HG03039 (cell line): ENCODE results near the gene RHBDD3.

Experiments used
- ATAC-seq: cut with Tn5 transposase; IDR thresholded peaks from one replicate; pipeline ENCODE4 v1.9.1; 2021; ENCODE audit warnings: mild to moderate bottlenecking, moderate library complexity; ENCODE audit not compliant: unreplicated experiment

The RHBDD3 gene

DNA sequence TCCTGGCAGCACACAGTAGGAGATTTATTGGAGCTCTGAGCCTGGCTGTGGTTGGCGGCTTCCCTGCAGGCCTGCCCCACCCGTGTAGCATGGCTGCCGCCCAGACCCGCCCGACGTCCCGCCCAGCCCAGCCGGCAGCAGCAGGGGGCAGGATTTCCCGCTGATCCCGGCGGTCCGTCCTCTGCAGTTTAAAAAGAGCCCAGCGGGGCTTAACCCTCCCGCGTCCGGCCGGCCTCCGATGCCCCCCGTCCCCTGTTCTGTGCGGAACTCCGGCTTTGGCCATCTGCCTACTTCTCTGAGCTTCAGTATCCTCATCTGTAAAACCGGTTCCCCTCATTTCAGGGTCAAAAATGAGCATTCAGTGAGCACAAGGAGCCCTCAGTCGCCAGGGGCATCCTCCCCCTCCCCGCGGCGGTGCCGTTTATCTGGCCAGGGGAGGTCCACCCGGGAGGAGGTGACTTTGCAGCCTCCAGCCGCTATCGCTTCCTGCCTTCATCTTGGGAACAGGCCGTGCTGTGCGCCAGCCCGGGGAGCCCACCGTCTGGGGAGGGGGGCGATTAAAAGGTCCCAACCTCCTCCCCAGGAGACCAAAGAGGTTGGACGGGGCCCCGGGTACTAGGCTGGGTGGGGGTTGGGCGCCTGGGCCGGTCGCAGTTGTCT lies 38.5 kb upstream of the RHBDD3 start, which contains the start of gene GAS2L1:
Gene GAS2L1 (plus strand): TSS at position 476 of the 660 bp plus-strand sequence. CDS start 1,456 bp downstream, outside the sequence.
- ATAC-seq: no peak

DNA sequence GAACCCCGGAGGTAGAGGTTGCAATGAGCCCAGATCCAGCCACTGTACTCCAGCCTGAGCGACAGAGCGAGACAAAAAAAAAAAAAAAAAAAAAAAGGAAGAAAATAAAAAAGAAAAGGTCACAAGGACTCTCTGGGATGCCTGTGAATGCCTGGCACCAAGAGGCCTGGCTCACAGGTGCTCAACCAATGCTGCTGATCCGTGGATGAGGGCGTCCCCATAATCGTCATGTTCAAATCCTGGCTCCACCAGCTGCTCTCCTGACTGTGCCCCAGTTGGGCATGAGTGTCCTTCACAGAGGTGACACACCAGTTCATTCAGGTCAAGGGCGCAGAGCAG lies 38.0 kb upstream of the RHBDD3 start:
- no peak for ATAC-seq

DNA sequence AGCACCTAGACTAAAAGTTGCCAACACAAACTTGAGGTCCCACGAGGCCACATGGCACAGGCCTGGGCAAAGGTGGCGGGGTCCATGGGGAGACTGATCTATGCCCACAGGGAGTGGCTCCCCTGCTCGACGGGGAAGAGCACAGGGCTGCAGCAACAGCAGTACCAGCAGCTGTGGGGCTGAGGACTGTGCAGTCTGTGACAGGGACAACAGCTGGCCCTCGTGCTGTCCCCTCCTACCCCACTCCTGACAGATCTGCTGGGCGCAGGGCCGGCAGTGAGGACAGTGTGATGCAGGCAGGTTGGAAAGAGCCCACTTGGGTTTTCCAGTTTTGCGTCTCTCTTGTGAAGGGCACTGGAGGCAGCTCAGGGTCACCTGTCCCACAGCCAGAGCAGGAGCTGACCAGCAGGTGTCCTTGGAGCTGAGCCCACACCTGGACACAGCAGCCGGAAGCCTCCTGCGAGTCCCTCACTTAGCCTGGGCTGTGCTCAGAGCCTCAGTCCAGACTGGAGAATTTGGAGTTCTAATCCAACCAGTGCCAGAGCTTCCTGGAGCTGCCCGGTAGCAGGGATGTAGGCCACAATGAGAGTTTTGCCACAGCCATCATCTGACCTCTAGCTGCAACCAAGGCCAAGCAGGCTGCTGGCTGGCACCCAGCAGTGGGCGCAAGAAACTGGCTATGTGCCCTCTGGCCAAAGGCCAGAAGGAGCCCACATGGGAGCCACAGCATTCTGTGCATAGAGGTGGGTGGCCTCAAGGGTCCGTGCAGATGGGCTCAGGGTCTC lies 35.1 kb upstream of the RHBDD3 start:
- ATAC-seq: no peak

DNA sequence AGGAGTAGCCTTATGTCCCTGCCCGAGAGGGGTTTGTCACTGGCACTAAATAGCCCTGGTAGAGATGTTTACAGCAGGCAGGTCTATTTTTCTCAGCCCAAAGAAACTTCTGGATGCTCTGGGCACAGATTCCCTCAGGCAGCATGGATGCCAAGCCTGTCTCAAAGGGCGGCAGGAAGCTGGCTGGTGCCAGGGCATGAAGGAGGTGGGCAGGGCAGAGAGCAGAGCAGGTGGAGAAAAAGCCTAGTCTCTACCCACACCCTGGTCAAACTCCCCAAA lies 34.6 kb upstream of the RHBDD3 start:
- no peak for ATAC-seq

DNA sequence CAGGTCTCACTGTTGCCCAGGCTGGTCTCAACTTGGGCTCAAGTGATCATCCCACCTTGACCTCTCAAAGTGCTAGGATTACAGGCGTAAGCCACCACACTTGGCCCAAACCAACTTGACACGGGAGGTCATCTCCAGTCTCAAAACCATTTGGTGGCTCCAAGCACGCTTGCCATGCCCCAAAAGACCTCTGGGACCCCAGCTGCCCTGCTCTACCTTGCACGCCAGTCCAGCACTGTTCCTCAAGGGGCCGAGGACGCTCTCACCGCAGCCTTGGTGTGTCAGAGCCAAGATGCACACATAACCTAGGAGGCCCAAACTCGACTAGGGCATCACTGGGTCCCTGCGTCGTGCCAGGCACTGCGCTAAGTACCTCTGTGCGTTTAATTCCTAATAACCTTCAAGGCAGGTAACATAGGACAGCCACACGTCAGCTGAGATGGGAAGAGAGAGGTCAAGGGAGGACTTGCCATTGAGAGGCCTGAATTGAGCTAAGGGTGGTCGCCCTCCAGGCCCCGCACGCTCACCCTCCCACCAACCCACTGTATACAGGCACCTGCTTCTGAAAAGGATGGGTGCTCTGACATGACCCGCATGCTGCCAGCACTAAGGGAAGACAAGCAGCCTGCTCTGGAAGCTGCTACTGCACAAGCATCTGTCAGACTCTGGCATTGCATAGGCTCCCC lies 34.1 kb upstream of the RHBDD3 start:
- no peak for ATAC-seq

DNA sequence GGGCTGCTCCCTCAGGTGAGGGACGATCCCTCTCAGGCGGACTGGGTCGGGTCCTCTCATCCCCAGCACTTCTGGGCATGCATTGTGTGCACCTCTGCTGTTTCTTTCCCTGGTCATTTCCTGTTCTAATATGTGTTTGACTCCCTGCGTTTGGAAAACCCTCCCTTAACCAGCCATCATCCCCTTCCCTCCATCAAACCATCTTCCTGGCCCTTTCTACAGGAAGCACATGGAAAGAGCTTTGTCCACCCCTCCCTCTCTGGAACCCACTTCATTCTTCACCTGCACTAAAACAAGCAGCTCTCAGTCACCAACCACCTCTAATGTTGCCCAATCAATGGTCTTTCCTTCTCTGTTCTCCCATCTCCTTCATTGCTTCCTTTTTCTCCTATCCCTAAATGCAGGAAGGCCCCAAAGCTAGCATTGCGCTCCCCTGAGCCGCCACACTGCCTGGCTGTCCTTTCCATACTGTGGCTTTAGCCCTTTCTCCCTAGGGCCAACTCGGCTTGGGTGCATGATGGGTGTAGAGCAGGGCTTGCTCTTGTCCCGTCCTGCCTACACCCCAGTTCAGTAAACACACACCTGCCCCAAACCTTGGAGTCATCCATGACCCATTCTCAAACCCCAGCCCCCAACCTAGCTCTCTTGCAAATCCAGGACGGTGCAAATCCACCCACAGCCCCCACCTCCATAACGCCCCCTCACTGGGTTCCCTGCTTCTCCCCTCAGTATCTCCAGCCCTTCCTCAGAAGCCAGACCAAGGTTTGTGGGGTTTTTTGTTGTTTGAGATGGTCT lies 33.2 kb upstream of the RHBDD3 start:
- ATAC-seq: no peak

DNA sequence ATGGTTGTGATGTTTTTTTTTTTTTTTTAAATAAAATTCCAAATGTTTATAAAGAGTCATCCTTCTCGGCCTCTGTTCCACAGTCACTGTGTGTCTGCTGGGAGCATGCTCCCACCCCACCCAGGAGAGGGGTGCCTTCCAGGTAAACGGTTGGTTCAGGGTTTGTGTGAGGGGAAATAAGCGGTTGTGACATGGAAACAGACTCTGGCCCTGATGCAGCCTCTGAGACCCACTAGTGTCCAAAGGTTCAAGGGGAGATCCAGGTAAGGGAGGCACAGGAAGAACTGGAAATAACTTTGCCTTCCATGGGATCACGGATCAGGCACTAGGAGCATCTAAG lies 32.7 kb upstream of the RHBDD3 start:
- no peak for ATAC-seq

DNA sequence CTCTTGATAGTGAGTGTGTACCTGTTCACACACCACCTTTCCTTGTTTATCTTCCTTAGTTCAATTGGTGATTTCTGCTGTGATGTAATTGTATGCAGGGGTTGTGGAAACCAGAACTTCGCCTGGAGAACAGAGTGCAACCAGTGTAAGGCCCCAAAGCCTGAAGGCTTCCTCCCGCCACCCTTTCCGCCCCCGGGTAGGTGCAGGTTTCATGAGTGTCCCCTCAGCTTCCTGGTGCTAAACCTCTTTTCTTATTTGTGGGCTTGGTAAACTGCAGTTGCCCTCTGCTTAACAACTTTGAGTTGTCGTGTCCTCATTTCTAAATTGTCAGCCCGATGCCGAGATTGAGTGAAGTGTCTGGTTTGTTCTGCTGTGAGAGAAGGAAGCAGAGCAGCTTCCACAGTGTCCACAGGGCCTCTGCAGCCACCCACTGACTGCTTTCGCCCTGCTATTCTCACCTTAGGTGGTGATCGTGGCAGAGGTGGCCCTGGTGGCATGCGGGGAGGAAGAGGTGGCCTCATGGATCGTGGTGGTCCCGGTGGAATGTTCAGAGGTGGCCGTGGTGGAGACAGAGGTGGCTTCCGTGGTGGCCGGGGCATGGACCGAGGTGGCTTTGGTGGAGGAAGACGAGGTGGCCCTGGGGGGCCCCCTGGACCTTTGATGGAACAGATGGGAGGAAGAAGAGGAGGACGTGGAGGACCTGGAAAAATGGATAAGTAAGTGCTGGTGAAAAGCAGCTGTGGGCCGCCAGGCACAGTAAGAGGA lies 31.5 kb upstream of the RHBDD3 start:
- no peak for ATAC-seq

DNA sequence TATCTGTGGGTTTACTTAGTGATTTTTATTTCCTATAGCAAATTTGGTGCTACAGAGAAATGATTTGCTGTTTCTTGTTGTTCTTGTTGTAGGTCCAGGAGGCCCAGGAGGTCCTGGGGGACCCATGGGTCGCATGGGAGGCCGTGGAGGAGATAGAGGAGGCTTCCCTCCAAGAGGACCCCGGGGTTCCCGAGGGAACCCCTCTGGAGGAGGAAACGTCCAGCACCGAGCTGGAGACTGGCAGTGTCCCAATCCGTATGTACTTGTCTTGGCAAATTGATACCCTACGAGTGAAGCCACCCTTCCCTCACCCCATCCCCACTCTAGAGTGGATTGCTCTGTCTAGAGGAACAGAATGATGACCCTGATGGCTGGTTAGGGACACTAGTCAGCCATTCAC lies 30.9 kb upstream of the RHBDD3 start:
- ATAC-seq: no peak

DNA sequence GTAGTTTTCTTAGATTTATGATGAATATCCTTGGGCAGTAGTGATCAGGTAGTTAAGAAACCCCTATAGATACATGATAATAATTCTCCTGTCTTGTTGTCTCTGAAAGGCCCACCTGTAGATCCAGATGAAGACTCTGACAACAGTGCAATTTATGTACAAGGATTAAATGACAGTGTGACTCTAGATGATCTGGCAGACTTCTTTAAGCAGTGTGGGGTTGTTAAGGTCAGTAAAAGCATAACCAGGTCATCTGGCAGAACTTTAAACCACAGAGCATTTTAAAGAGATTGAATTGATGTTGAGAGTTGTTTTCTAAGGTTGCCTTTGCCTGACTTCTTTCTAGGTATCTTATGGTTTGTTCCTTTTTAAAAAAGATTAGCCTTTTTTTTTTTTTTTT lies 24.6 kb upstream of the RHBDD3 start:
- no peak for ATAC-seq

DNA sequence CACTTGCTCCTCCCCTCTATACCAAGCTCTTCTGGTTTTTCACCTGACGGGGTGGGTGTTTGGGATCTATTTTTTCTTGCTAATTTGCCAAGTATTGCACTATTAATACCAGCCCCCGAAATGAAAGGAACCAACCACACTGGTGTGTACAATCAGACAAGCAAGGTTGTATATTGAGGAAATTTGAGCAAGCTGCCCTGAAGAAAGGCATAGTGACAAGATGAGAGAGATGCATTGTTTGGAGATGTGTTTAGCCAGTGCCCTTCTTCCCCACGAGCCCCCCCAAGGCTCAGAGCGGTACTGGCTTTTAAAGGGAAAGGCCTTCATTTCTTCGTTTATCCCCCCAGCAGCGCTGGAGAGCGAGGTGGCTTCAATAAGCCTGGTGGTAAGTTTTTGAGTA lies 23.4 kb upstream of the RHBDD3 start:
- ATAC-seq: no peak

DNA sequence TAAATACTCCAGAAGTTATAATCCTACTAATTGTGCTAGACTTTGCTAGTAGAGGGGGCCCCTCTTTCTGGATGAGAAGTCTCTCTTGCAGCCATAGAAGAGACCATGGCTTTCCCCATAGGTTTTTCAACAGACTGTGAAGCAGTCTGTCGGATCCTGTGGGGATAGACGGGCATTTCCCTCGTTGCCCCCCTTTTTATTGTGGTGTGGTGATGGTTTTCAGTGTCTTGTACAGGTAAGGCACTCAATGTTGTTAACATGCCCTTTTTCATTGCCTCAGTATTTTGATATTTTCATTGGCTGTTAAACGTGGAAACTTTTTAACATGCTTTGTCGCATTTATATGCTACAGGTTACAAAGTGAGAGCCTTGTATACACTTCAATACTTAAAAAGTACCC lies 22.3 kb upstream of the RHBDD3 start:
- ATAC-seq: no peak

DNA sequence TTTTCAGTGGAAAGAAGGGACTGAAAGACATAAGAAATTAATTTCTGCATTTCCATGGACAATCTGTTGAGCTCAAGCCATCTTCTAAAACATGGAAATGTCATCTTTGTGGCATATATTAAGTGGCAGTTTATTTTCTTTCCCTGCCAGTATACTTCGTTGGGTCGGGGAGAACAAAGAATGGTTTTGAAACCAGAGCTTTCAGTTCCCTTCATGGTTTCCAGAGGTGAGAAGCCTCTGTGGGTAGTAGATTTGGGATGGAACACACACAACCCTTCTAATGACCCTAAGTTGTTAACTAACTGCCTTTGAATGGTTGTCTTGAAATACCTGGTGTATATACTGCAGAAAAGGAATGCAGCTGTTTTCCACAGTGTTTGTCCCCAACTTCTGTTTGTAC lies 21.1 kb upstream of the RHBDD3 start:
- no peak for ATAC-seq

DNA sequence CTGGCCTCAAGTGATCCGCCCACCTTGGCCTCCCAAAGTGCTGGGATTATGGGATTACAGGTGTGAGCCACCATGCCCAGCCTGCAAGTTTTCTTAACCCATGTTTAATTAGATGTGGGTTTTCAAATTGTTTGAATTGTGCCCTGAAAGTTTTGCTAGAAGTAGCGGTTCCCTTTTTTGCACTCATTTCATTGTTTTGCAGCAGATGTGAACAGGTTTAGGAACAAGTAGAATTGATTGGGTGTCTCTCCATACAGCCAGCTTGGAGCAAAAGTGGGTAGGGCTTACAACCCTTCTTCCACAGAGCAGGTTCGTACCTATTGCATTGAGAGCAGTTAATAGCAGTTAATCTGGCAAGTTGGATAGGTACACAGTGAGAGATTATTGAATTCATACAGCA lies 16.4 kb upstream of the RHBDD3 start:
- no peak for ATAC-seq

DNA sequence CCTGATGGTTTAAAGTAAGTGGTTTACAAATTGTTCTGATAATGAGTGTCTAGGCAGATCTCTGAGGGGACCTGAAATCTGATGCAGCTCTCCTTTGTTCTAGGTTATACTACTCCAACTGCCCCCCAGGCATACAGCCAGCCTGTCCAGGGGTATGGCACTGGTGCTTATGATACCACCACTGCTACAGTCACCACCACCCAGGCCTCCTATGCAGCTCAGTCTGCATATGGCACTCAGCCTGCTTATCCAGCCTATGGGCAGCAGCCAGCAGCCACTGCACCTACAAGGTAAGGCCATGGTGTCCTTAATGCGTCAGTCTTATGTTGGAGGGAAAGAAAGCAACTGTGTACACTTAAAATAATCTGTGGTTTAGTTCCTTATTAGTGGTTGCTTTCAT lies 10.1 kb upstream of the RHBDD3 start:
- ATAC-seq: no peak

DNA sequence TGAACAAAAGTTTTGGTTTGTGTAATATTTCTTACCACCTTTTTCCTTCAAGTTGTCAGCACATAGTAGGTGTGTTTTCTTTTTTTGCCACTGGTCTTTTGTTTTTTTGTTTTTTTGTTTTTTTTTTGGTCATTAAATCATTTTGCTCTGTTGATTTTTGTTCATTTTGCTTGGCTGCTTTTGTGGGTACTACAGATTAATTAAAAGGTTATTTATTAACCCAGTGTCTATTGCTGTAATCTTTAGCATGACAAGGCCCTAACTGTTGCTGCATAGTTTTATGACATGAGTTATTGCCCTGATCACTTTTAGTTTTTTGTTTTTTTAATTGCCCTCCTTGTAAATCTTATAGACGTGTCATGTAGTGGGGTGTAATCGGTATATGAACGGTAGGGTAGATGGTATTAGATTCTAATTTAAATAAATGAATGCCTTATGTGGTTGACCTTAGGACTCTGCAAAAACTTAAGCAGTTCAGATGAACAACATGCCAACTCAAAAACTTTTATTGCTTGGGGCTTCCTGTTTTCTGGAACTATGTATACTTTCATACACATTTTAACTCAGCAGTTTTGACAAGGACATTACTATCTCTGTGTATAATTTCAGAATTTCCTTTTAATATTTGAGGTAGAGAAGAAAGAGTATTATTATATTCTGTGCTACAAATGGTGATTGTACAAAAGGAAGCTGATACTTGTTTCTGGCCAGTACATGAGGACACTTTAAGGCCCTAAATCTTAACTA lies 8.2 kb upstream of the RHBDD3 start:
- no peak for ATAC-seq

DNA sequence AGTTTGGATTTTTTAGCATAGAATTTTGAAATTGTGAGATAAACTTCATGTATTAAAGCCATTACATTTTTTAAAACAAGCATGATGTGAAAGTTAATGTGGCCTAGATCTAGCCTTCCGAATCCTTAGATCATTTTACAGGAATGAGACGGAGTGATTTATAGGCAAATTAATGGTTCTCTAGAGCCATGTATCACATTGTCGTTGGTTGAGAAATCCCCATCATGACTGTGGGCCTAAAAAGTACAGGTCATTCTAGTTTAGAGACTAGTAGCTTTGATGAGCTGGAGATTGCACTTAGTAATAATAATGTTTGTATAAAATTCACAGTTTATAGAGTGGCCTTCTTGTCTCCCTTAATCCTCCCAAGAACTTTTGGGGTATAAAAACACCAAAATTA lies 7.4 kb upstream of the RHBDD3 start:
- no peak for ATAC-seq

DNA sequence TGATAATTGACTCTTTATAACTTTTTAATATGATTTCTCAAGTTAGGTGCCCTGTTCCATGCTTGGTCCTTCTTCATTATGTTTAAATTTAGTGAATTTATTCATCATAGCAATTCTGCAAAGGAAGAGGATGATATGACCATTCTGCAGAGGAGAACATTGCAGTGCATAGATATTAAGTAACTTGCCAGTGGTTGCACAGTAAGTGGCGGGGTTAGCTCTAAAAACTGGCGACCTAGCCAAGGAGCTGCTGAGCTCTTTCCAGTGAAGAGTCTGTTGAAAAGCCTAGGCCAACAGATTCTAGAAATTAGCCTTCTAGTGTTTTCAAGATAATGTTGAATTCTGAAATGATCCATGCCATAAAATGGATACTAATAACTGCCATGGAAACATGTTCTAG lies 4.8 kb upstream of the RHBDD3 start:
- ATAC-seq: no peak

DNA sequence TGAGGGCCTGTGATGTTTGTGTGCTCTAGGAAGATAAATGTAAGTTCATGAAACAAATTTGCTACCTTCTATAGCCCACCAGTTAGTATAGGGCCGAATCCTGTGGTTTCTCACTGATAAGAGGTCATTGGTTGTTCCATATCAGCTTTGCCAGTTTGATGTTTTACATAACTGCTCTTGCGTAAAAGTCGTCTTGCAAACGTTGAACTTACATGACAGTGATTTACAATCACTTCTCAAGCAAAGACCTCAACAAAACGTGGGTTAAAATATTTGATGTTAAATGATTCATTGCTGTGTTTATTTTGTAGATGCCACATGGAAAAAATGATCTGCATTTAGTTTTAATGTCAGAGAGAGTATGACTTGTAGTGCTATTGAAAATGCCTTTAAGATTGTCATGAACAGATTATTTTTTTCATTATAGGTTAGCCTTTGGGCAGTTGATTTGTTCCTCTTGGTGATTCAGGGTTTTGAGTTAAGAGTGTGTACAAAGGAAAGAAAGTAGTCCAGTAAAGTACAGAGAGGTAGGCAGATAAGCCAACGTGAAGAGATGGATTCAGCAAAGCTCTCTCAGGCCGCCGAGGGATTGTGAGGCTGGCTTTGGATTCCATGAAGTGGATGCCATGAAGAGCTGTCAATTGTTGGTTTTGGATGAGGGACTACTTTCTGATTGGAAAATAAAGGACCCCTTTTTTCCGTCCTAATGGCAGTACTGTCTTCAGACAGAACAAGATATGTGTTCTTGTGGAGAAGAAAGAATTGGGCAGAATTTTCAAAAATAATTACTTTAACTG lies 2.9 kb upstream of the RHBDD3 start:
- no peak for ATAC-seq
